Activated CD4-positive, alpha-beta T cell treated with anti-CD3 and anti-CD28 coated beads, Interleukin-2, Interleukin-4, amounts not matched to agents 100 ng/mL and 50 ng/mL, durations not matched to agents 16 hours and 8 hours (primary cell): ENCODE measurements around the gene DCPS.
"Not testable (repeated sequence)": the region's sequence is repeated elsewhere in the genome, so short reads cannot be mapped to it uniquely, and the experiment has no call there.

Experiments
- DNase-seq: peaks from one replicate; pipeline ENCODE4 v3.0.0-alpha.2; 2020; ENCODE audit warnings: low spot score

DCPS gene

GRCh38 chr11:126288237-126288636 lies 15.6 kb upstream of the DCPS start:
- no peak for DNase-seq

- DNase-seq: no peak
These were observed 13.0 kb upstream of the DCPS start for GRCh38 chr11:126290887-126291286.

- DNase-seq: no peak
These were observed 10.1 kb upstream of the DCPS start for GRCh38 chr11:126293726-126294125.

- no peak for DNase-seq
These were observed 6.9 kb upstream of the DCPS start for GRCh38 chr11:126297004-126297403.

GRCh38 chr11:126304457-126305075 lies 706 bp downstream of the DCPS start:
- DNase-seq: no peak

- peak; percentile 39 for DNase-seq
These were observed 1.8 kb downstream of the DCPS start for GRCh38 chr11:126305699-126306098.

GRCh38 chr11:126307706-126308105 lies 3.8 kb downstream of the DCPS start:
- peak; percentile 36 for DNase-seq

- no peak for DNase-seq
These were observed 4.4 kb downstream of the DCPS start for GRCh38 chr11:126308271-126308671.

GRCh38 chr11:126308771-126309170 lies 4.9 kb downstream of the DCPS start:
- DNase-seq: not testable (repeated sequence)

GRCh38 chr11:126310200-126310991 lies 6.5 kb downstream of the DCPS start:
- peak; percentile 62 for DNase-seq

GRCh38 chr11:126310992-126311310 lies 7.1 kb downstream of the DCPS start:
- no peak for DNase-seq

GRCh38 chr11:126311401-126312291 lies 7.8 kb downstream of the DCPS start:
- DNase-seq: no peak

- no peak for DNase-seq
These were observed 9.1 kb downstream of the DCPS start for GRCh38 chr11:126312961-126313360.

- DNase-seq: no peak
These were observed 10.0 kb downstream of the DCPS start for GRCh38 chr11:126313826-126314225.

GRCh38 chr11:126317432-126317755 lies 13.5 kb downstream of the DCPS start:
- DNase-seq: peak; percentile 37

GRCh38 chr11:126317756-126318573 lies 14.1 kb downstream of the DCPS start:
- no peak for DNase-seq

- DNase-seq: peak; percentile 35
These were observed 14.9 kb downstream of the DCPS start for GRCh38 chr11:126318574-126319373.

- no peak for DNase-seq
These were observed 15.5 kb downstream of the DCPS start for GRCh38 chr11:126319374-126319740.

- no peak for DNase-seq
These were observed 19.1 kb downstream of the DCPS start for GRCh38 chr11:126322996-126323395.

GRCh38 chr11:126327281-126328000 lies 23.6 kb downstream of the DCPS start:
- no peak for DNase-seq

- no peak for DNase-seq
These were observed 24.1 kb downstream of the DCPS start for GRCh38 chr11:126328001-126328390.
